ENCODE results near the gene LTB.

The LTB gene

DNA sequence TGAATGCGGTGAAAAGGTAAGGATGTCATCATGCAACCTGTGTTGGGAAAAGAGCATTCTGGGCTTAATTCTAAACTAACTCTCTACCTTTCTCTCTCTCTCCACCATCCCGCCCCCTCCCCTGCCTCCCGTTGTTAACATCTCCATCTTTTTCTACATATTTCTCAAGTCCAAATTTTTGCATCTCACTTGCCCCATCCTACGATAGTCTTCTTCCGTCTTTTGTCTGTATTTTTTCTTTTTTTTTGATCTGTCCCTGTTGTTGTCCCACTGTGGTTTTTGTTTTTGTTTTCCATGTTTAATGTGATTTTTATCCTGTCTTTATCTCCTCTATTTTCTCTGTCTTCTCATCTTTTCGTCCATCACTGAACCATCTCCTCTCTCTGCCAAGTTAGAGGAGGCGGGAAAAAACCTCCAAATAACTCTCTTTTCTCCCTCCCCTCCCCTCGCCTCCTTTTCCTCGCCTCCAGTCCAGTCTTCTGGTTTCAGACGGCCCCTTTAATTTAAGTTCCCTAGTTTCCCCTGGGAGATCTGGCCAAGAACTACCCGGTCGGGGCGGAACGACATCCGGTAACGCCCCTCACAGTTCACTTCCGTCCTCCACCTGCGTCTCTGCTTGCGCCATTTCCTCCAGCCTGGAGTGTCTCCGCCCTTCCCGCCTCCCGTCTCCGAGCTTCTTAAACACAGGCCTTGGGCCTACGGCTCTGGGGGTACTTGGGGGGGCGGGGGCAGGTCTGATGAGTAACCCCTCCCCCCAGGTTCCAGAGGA, 35.1 kb downstream of the LTB start, which contains the start of gene NFKBIL1:
Gene NFKBIL1, plus strand, starts transcription at position 651 of the 769 bp plus-strand sequence. Its CDS starts 87 bp downstream, at position 738.
- DNase-seq (ENCODE audit: low spot score), result peak; percentile 93

DNA sequence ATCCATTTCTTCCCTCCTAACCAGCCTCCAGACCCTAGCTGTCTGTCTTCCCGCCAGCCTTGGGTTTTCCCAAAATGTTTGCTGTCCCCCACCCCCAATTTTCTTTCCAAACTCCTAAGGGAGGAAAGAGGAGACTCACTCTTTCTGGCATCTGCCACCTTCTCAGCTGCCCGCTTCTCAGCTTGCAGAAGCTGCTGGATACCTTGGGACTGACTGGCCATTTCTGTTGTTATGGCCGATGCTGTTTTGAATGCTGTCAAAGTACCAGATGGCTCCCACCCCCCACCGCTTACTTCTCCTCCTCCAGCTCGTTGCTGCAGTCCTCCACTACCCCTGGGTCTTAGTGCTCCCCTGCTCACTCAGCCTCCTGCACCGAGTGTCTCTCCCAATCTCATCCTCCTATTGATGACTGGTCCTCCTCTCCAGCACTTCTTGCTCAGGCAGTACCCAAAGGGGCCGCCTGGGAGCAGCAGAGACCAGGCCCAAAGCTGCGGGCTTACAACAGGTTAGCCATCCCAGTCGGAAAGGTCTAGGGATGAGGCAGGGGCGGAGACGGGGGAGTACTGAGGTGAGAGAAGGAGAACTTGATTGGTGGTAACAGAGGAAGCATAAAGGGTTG, 35.8 kb downstream of the LTB start, which contains the start of gene ATP6V1G2:
Gene ATP6V1G2, minus strand, starts transcription at position 270 of the 619 bp plus-strand sequence. Its CDS starts 49 bp downstream, at position 221.
- peak; percentile 82 for DNase-seq (ENCODE audit: low spot score)

DNA sequence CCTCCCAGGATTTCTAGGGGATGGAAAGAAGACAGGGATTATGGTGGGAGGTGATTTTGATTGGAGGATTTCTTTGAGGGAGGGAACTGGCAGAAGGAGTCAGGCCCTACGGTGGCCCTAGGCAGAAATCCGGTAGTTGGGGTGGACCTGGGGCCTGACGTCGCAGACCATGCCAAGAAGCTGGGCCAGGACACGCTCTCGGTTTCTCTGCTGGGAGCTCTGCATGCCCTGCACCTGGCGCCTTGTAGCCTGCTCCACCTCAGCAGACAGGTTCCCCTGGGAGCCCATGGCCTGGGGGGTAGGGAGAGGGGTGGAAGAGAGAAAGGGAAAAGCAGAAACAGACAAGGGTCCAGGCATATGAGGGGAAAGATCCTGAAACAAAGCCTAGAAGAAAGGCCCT, 36.9 kb downstream of the LTB start:
- no peak for DNase-seq (ENCODE audit: low spot score)

- no peak for DNase-seq (ENCODE audit: low spot score)
Measured at GRCh38 chr6:31544676-31545075, 37.5 kb downstream of the LTB start.

- DNase-seq (ENCODE audit: low spot score), result no peak
Measured at GRCh38 chr6:31543639-31544038, 38.6 kb downstream of the LTB start.

GRCh38 chr6:31541658-31542521, 40.3 kb downstream of the LTB start, which contains the start of gene DDX39B:
Gene DDX39B (minus strand): TSS chr6:31542003. CDS start chr6:31540532, 1,471 bp downstream.
- DNase-seq (ENCODE audit: low spot score), result peak; percentile 96

DNA sequence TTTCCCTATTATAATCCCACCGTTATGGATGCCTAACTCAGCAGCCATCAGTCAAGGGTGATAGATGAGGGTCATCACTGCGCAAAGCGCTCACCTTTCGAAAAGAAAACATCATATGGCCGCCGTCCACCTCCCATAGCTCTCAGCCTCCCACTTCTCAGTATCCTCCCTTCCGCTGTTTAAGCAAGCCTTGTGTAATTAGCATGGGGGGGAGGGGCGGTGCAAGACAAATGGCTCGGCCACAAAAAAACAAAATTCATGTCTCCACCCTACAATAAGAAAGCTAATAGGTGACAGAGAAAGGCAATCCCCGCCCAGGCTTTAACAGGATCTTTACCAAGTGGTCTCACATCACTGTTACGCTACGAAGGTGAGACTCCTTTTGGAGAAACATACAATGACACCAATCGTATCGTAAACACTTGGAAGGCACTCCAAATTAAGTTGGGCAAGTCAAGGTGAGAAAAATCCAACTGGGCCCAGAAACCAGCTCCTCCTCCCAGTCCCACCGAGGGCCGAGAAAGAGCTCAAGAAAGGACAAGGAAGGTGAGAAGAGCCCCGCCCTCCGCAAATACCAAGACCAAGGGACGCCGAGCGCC, 41.1 kb downstream of the LTB start:
- peak; percentile 48 for DNase-seq (ENCODE audit: low spot score)

- DNase-seq (ENCODE audit: low spot score), result no peak
Measured at GRCh38 chr6:31540640-31541039, 41.6 kb downstream of the LTB start.

DNA sequence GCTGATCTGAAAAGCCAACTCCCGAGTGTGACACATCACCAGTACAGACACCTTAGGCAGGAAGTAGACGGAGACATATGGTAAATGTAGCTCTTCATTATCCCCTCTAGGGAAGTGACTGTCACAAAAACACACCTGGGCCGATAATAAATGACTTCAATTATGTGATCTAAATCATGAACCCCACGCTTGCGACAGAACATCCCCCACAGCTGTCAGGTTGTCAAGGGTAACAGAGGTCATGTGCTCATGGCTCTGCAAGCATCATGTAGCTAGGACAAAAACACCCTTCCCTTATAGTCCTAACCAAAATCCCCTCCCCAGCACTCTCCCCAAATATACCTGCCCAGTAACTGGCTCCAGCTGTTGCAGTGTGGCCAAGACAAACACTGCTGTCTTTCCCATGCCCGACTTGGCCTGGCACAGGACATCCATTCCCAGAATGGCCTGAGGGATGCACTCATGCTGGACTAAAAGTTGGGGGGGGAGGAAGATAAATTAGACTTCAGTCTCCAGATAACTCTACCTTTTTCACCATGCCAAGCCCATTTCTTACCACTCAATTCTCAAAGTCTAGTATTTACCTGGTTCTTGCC, 43.3 kb downstream of the LTB start:
- no peak for DNase-seq (ENCODE audit: low spot score)

DNA sequence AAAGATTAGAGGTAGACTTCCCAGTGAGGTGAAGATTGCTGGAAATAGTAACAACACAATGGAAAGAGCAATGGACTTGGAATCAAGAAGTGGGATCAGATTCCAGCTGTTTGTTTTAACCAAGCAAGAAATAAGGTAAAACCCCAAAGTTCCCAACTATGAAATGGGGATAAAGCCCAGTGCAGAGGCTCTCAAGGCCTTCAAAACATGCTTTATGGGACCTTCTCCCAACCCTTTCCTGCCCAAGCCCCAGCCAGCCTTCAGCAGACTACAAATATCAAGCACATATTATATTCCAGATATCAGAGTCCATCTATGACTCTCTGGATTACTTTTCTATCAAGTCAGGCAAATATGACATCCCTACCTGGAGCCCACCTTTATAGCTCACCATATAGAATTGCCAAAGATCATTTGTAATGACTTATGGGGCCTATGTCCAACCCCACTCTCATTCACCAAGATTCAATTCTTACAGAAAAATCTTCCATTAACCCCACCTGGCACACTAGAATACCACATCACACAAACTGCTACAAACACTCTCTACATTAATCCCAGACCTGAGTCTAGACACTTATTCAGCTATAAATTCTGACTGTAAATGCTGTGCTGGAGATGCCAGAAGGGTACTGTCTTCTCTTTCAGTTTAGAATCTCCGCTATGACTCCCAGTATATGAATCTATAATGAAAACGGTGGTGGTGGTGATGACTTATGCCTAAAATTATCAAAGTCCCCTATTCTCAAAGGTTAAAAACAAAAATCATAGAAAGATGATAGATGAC, 46.5 kb downstream of the LTB start:
- DNase-seq (ENCODE audit: low spot score), result no peak

DNA sequence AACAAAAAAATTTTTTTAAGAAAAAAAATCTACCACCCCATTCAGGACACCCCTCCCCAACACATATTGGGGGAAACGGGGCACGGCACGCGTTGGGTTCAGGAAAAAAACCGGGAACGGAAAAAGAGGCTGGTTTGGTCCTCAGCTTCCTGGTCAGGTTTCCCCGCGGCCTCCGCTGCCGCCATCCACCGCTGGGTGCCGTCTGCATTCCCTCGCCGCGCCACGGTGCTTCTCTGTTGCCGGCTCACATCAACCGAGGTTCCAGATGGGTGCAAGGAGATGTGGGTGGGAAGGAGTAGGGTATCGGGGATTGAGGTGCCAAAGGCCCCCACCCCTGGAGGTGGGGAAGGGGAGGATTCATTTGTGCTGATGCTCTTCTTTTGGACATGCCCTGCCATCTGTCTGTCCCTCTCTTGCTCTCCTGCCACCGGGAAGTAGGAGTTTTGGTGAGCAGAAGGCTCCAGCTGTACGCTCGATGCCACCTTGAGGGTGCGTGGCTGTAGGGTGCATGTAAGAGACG, 47.6 kb downstream of the LTB start:
- no peak for DNase-seq (ENCODE audit: low spot score)

- DNase-seq (ENCODE audit: low spot score), result no peak
Measured at GRCh38 chr6:31534011-31534410, 48.2 kb downstream of the LTB start.

DNA sequence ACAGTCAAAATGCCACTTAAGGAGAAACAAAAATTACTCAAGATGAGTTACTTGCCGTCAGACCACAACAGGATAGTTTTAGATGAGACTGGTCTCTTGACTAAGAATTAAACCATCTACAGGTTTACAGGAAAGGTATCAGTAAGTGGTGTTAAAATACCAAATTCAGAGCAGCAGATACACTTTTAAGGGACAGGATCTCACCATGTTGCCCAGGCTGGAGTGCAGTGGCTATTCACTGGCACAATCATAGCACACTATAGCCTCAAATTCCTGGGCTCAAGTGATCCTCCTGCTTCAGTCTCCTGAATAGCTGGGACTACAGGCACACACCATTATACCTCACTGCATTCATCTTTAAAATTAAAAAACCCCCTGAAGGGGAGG, 48.8 kb downstream of the LTB start:
- DNase-seq (ENCODE audit: low spot score), result no peak

DNA sequence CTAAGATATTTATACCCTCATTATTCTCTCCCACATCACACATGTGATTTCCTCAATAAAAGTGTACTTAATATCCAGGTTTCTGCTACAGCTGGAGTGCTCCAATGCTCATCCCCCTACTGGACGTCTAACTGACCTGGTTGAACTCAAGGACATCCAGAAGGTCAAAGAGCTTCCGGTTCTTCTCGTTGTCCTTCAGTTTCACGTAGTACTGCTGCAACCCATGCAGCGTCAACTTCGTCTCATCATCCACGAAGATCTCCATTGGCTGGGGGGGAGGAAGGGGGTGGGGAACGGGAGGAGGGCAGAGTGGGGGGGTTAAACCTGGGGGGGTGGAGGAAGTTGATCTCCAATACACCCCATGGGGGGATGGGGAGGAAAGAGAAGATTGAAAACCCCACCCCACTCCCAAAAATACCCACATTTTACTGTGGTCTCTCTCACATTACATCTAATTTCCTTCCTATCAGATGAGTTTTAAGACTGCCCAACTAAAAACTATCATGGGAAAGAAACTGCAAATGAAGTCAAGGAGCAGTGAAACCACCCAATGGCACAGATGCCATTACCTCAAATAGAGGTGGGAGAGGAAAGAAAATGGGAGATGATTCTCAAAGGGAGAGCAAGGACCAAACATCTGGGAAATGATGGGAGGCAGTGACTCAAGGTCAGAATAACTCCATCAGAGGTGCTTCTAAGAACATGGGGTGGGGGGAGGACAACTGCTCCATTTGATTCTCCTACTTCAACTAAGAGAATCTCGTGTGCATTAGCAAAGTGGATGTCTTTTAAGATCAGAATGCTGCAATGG, 49.4 kb downstream of the LTB start:
- DNase-seq (ENCODE audit: low spot score), result no peak

GRCh38 chr6:31531771-31532643, 50.2 kb downstream of the LTB start:
- DNase-seq (ENCODE audit: low spot score), result no peak

DNA sequence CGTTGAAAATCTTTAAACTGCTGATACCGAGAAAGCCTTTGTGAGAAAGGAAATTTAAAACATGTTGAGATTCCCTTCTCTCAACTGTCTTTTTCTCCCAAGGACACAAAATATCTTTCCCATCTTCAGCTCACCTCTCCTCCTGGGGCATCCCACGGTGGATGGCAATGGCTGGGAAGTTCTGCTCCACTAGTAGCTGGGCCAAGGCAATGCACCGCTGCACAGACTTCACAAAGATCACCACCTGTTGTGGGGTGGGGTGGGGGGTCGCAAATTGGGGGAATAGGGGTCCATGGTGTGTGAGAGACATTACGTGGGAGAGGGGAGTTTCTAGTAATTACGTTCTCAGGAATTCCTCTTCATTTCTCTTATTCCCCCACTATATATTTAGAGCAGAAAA, 51.1 kb downstream of the LTB start:
- DNase-seq (ENCODE audit: low spot score), result no peak

DNA sequence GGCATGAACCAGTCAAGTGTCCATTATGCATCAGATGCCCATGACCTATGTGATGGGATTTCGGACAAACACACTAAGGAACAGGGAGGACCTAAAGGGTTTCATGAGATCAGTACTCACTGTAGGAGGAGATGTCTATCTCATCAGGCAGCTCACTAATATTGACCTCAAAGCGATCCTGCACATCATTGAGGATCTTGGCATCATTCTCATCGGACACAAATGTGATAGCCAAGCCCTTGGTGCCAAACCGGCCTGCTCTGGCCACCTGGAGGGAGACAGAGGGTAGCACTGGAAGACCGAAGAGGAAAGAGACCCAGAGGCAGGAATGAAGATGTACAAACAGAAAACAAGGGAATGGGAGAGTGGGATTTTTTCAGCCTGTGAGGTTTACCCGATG, 51.6 kb downstream of the LTB start:
- DNase-seq (ENCODE audit: low spot score), result no peak
